Brain microvascular endothelial cell (primary cell): ENCODE measurements around the gene EEA1.
"Not testable (repeated sequence)": the region's sequence is repeated elsewhere in the genome, so short reads cannot be mapped to it uniquely, and the experiment has no call there.

ENCODE experiments used
- DNase-seq: peaks from one replicate; pipeline ENCODE4 v3.0.0-alpha.2; 2020
- H3K27ac ChIP-seq: fragments of 250-450 bp; sonication (Bioruptor Pico); 2 replicates; pipeline ENCODE4 v1.5.1; 2020; ENCODE audit warnings: mild to moderate bottlenecking, moderate library complexity
- H3K27me3 ChIP-seq: fragments of 250-450 bp; sonication (Bioruptor Pico); replicated peaks from 2 replicates; pipeline ENCODE4 v1.5.1; 2020; ENCODE audit warnings: mild to moderate bottlenecking
- H3K36me3 ChIP-seq: fragments of 250-450 bp; sonication (Bioruptor Pico); replicated peaks from 2 replicates; pipeline ENCODE4 v1.5.1; 2020; ENCODE audit warnings: mild to moderate bottlenecking
- H3K4me3 ChIP-seq: 2 replicates; pipeline ENCODE4 v1.5.1; 2011; ENCODE audit warnings: low read depth, mild to moderate bottlenecking, control low read depth, low read length, moderate library complexity
- CTCF ChIP-seq: IDR thresholded peaks from 2 replicates; pipeline ENCODE4 v1.5.1; 2011; ENCODE audit warnings: low read depth, mild to moderate bottlenecking, moderate library complexity, low read length, control low read depth, inconsistent platforms; ENCODE audit errors: missing control alignments
- in situ Hi-C: cut with HindIII; loops from 2 replicates; pipeline ENCODE4 v1.10.0; 2017; ENCODE audit warnings: low sequenced_read_pairs, low pct_ligation_motif_present

The EEA1 gene

DNA sequence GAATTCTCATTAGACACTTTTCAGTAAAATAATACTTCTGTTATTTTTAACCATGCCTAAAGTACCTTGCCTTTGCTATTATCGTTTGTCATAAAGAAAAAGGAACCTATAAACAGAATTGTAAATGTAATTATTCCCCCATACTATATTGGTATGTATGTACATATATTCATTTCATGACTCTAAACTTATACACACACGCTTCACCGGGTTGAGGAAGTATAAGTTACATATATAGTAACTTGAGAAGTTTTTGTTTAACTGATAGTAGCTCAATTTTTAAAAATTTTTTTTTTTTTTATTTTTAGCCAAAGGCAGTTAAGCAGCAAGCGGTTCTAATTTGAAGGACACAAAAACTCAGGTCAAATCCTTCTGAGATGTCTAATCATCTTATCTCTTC, 118.7 kb downstream of the EEA1 start:
- no peak for TF ChIP-seq CTCF

GRCh38 chr12:92803903-92804302, 125.2 kb downstream of the EEA1 start:
- no peak overlapping the region for H3K4me3 ChIP-seq
- no peak for DNase-seq
- no peak for TF ChIP-seq CTCF
- H3K36me3 ChIP-seq: peaks cover 8% of the 10 kb centered on the region
- no peak overlapping the region for H3K27ac ChIP-seq
- H3K27me3 ChIP-seq: no peaks in the 10 kb centered on the region
- in situ Hi-C loops: no loop called here

More for the DNA sequence above, 118.7 kb downstream of the EEA1 start:
- no peak overlapping the region for H3K4me3 ChIP-seq
- H3K27ac ChIP-seq: no peak overlapping the region
- no peak for DNase-seq
- in situ Hi-C loops: no loop called here
- H3K27me3 ChIP-seq: no peaks in the 10 kb centered on the region
- peaks cover 2% of the 10 kb centered on the region for H3K36me3 ChIP-seq

- in situ Hi-C loops: no loop called here
- H3K4me3 ChIP-seq: no peak overlapping the region
- H3K27ac ChIP-seq: no peak overlapping the region
- TF ChIP-seq CTCF: no peak
- H3K36me3 ChIP-seq: peaks cover 6% of the 10 kb centered on the region
- H3K27me3 ChIP-seq: no peaks in the 10 kb centered on the region
- DNase-seq: no peak
These were observed 126.2 kb downstream of the EEA1 start for GRCh38 chr12:92802906-92803305.

GRCh38 chr12:92796650-92797049, 132.4 kb downstream of the EEA1 start:
- H3K36me3 ChIP-seq: peaks cover 8% of the 10 kb centered on the region
- H3K27me3 ChIP-seq: no peaks in the 10 kb centered on the region
- no peak overlapping the region for H3K27ac ChIP-seq
- H3K4me3 ChIP-seq: no peak overlapping the region
- DNase-seq: no peak
- in situ Hi-C loops: no loop called here
- TF ChIP-seq CTCF: no peak

DNA sequence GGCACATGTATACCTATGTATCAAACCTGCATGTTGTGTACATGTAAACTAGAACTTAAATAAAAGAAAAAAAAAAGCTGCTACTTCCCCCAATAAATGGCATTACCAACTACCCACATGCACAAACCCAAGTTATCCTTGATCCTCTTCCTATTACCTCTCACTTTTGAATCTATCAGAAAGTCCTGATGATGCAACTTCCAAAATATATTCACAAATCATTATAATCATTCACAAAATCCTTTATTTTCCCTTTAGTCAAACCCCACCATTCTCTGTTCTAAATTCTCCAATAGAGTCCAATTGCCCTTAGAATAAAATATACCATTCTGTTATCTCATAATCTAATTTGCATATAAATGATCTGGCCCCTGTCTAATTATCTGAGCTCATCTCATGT, 134.3 kb downstream of the EEA1 start:
- in situ Hi-C loops: no loop called here
- no peak overlapping the region for H3K4me3 ChIP-seq
- no peak overlapping the region for H3K27ac ChIP-seq
- H3K36me3 ChIP-seq: peaks cover 4% of the 10 kb centered on the region
- no peak for DNase-seq
- no peak for TF ChIP-seq CTCF
- H3K27me3 ChIP-seq: no peaks in the 10 kb centered on the region

GRCh38 chr12:92794356-92794755, 134.7 kb downstream of the EEA1 start:
- DNase-seq, H3K36me3 ChIP-seq, H3K4me3 ChIP-seq, in situ Hi-C loops, H3K27ac ChIP-seq, H3K27me3 ChIP-seq: not testable (repeated sequence)
